Activated CD8-positive, alpha-beta memory T cell treated with anti-CD3 and anti-CD28 coated beads for 36 hours (primary cell): ENCODE data around the gene EZR. TPM values are rescaled to one million over a fixed set of nuclear protein-coding genes. Genes with fewer than 3 reads are reported as not detected.

Experiments used
- CTCF ChIA-PET: fragments of 350-600 bp; sonication (Branson Sonifier 250); formaldehyde crosslinking; loops from one replicate; lab custom pipeline; 2021; ENCODE audit warnings: antibody characterized with exemption; lab: Charles Lee
- POLR2A ChIA-PET: fragments of 350-600 bp; sonication (Branson Sonifier 250); formaldehyde crosslinking; loops from one replicate; lab custom pipeline; 2021; ENCODE audit warnings: antibody characterized with exemption; lab: Charles Lee
- total RNA-seq, 2 experiments: library from RNA; stranded (reverse); gene quantifications; one replicate each; pipeline ENCODE4 v1.2.3, GENCODE V29; 2021

Gene EZR
- total RNA-seq, 2 experiments from 2014 or later: 260 to 266 TPM

GRCh38 chr6:158774717-158775449 is 44.3 kb downstream of the EZR start:
- ChIA-PET CTCF (no interaction called here), POLR2A (interaction anchor here (0.6 kb wide), 2 partner anchors 42 to 563 kb away, joined by 4 to 5 read pairs; no protein-coding TSS in a partner anchor)

- ChIA-PET CTCF (no interaction called here), POLR2A (no interaction called here)
These were observed 45.4 kb downstream of the EZR start for GRCh38 chr6:158773581-158774449.

- ChIA-PET CTCF (no interaction called here), POLR2A (no interaction called here)
These were observed 46.3 kb downstream of the EZR start for GRCh38 chr6:158772851-158773371.

DNA sequence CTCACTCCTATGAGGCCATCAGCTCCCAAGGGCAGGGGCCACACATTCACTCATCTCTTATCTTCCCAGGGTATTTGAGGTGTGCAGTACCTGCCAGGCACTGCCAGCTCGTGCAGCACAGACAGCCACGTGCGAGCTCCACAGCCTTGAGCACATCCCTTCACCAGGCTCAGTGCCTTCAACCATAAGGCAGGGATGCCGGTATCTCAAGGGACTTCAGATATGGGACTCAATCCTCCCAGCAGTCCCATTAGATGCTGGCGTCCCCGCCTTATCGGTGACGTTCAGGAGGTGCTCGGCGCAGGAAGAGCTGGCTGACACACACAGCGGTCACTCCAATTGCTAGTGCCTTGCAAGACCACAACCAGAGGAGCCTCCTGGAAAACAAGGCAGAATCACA is 47.0 kb downstream of the EZR start:
- ChIA-PET CTCF (no interaction called here), POLR2A (interaction anchor here (0.8 kb wide), 1 partner anchor 29 kb away, joined by 5 read pairs; no protein-coding TSS in a partner anchor)

DNA sequence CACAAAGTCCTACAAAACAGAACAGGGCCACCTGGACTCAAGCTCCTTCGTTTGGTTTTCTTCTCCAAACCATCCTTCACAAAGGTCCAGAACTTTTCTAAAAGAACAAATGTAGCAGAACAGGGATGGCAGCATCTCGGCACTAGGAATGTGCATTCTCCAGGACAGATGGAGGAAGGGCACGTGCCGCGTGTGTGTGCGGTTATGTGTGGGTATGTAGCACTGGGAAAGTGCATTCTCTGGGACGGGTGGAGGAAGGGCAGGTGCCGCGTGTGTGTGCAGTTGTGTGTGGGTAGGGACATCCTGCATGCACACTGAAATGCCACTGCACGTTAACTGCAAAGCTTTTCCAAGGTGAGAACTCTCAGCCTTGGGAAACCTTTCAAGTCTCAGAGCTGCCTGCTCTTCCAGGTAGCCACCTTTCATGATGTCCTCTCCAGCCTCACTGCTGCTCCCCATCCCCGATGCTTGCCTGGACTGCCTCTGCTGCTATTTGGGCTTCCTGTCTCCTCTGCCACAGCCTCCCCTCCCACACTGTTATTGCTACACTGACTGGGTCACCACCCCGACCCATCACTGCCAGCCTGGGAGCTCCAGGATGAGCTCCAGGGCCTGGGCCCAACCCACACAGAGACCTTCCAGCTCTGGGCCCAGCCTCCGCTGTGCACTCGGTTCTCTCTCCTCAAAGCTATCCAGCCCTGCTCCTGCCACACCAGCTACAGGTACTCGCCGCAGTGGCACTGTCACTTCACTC is 47.6 kb downstream of the EZR start:
- ChIA-PET CTCF (no interaction called here), POLR2A (interaction anchor here (0.8 kb wide), 1 partner anchor 28 kb away, joined by 5 read pairs; no protein-coding TSS in a partner anchor)

- POLR2A ChIA-PET: no interaction called here
- CTCF ChIA-PET: interaction anchor here (0.5 to 0.6 kb wide), 2 partner anchors 28 to 148 kb away, joined by 3 read pairs; no protein-coding TSS in a partner anchor
These were observed 48.4 kb downstream of the EZR start for GRCh38 chr6:158770533-158771330.

DNA sequence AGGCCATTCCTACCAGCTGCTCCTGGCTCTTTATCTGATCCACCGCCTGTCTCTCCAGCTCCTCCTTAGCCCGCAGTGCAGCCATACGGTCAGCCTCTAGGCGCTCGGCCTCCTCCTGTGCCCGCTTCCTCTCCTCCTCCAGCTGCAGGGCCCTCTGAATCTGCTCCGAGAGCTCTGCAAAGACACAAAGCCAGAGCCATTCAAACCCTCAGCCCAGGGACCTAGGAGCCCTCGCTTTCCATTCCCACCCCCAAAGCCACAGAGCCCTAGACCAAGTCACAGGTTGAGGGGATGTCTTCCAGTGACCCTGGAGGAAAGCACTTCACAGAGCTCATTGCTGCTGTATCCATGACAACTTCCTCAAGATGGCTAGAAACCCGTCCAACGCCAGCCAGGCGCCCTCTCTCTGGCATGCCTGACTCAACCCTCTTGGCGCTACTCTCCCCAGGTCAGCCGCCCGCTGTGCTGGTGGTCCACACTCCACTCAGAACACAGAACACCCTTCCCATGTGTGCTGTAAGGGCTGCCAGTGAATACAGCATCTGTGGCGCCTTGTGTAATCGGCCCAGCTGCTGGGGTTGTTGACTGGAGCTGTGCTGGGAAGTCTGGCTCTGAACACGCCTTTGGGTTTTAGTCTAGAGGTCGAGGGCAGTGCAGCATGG is 49.3 kb downstream of the EZR start:
- ChIA-PET POLR2A (interaction anchor here (0.5 kb wide), 1 partner anchor 36 kb away, joined by 5 read pairs; no protein-coding TSS in a partner anchor), CTCF (interaction anchor here (0.6 kb wide), 1 partner anchor 149 kb away, joined by 3 read pairs; no protein-coding TSS in a partner anchor)

GRCh38 chr6:158769234-158769770 is 49.9 kb downstream of the EZR start:
- POLR2A ChIA-PET: interaction anchor here (0.5 kb wide), 1 partner anchor 36 kb away, joined by 5 read pairs; no protein-coding TSS in a partner anchor
- CTCF ChIA-PET: interaction anchor here (0.5 kb wide), 1 partner anchor 78 kb away, joined by 3 read pairs; no protein-coding TSS in a partner anchor

GRCh38 chr6:158768436-158768835 is 50.7 kb downstream of the EZR start:
- ChIA-PET POLR2A (no interaction called here), CTCF (interaction anchor here (0.5 to 0.8 kb wide), 2 partner anchors 18 to 77 kb away, joined by 3 read pairs; no protein-coding TSS in a partner anchor)

- POLR2A ChIA-PET: no interaction called here
- CTCF ChIA-PET: interaction anchor here (0.8 kb wide), 1 partner anchor 19 kb away, joined by 3 read pairs; no protein-coding TSS in a partner anchor
These were observed 51.5 kb downstream of the EZR start for GRCh38 chr6:158767709-158768108.

GRCh38 chr6:158766621-158767455 is 52.3 kb downstream of the EZR start:
- CTCF ChIA-PET: interaction anchor here (0.7 kb wide), 1 partner anchor 320 kb away, joined by 3 read pairs; no protein-coding TSS in a partner anchor
- POLR2A ChIA-PET: no interaction called here

GRCh38 chr6:158765499-158766068 is 53.6 kb downstream of the EZR start:
- POLR2A ChIA-PET: interaction anchor here (0.6 kb wide), 1 partner anchor 103 kb away, joined by 5 read pairs; no protein-coding TSS in a partner anchor
- CTCF ChIA-PET: interaction anchor here (0.8 kb wide), 1 partner anchor 15 kb away, joined by 3 read pairs; no protein-coding TSS in a partner anchor

GRCh38 chr6:158764926-158765325 is 54.2 kb downstream of the EZR start:
- ChIA-PET POLR2A (no interaction called here), CTCF (interaction anchor here (0.8 kb wide), 1 partner anchor 16 kb away, joined by 3 read pairs; no protein-coding TSS in a partner anchor)

- CTCF ChIA-PET: no interaction called here
- POLR2A ChIA-PET: interaction anchor here (0.5 kb wide), 1 partner anchor 42 kb away, joined by 3 read pairs; no protein-coding TSS in a partner anchor
These were observed 54.9 kb downstream of the EZR start for GRCh38 chr6:158764183-158764849.
